Measurements from ENCODE around the gene STRN3. TPM values are rescaled to one million over a fixed set of nuclear protein-coding genes. Genes with fewer than 3 reads are reported as not detected.

Gene STRN3
- total RNA-seq, 1 experiment from 2014 or later: 44.2 TPM

DNA sequence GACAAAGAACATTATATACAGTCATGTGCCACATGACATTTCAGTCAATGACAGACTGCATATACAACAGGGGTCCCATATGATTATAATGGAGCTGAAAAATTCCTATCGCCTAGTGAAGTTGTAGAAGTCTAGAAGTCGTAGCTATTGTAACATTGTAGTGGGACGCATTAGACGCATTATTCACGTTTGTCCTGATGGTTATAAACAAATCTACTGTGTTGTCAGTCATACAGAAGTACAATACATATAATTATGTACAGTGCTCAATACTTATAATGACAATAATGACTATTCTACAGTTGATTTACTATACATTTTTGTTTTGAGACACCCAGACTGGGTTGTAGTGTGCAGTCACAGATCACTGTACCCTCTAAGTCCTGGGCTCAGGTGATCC is 64.8 kb downstream of the STRN3 start:
- Histone ChIP-seq H3K36me3 (ENCODE audit: insufficient read depth, low read length, poor library complexity, severe bottlenecking) (no peaks in the 10 kb centered on the region), H3K9me3 (ENCODE audit: low read depth, low read length, poor library complexity, severe bottlenecking) (peaks cover 8% of the 10 kb centered on the region), H3K27me3 (replicated peaks; ENCODE audit: insufficient read depth, low read depth, low read length, poor library complexity) (no peaks in the 10 kb centered on the region), H3K27ac (ENCODE audit: low read depth, low read length, poor library complexity, severe bottlenecking) (no peak overlapping the region), H3K4me1 (ENCODE audit: insufficient read depth, low read length, poor library complexity, severe bottlenecking) (no peaks in the 10 kb centered on the region), H3K4me3 (ENCODE audit: low read depth, low read length, poor library complexity, severe bottlenecking) (no peak overlapping the region)
- TF ChIP-seq, protein P1, sequence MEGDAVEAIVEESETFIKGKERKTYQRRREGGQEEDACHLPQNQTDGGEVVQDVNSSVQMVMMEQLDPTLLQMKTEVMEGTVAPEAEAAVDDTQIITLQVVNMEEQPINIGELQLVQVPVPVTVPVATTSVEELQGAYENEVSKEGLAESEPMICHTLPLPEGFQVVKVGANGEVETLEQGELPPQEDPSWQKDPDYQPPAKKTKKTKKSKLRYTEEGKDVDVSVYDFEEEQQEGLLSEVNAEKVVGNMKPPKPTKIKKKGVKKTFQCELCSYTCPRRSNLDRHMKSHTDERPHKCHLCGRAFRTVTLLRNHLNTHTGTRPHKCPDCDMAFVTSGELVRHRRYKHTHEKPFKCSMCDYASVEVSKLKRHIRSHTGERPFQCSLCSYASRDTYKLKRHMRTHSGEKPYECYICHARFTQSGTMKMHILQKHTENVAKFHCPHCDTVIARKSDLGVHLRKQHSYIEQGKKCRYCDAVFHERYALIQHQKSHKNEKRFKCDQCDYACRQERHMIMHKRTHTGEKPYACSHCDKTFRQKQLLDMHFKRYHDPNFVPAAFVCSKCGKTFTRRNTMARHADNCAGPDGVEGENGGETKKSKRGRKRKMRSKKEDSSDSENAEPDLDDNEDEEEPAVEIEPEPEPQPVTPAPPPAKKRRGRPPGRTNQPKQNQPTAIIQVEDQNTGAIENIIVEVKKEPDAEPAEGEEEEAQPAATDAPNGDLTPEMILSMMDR (conservative IDR thresholded peaks at IDR 0.05; ENCODE audit: low read depth, low read length): no peak
- TF ChIP-seq EZH2 (IDR thresholded peaks at IDR 0.05; ENCODE audit: borderline replicate concordance, low read depth, low read length, poor library complexity, severe bottlenecking): no peak
- no peak for DNase-seq (ENCODE audit: low spot score)
- BruUV-seq (replicated peaks): no TSS peak
- intact Hi-C loops (cut with micrococcal nuclease; ENCODE audit: unreplicated experiment): no loop called here
- CTCF ChIA-PET: no interaction called here
- POLR2A ChIA-PET (ENCODE audit: low non-redundant PET): no interaction called here

- CTCF ChIA-PET: no interaction called here
Observed at GRCh38 chr14:30960216-30960615, 66.0 kb downstream of the STRN3 start.

GRCh38 chr14:30958555-30959407 is 67.4 kb downstream of the STRN3 start:
- no TSS peak for BruUV-seq (replicated peaks)
- intact Hi-C loops (cut with micrococcal nuclease; ENCODE audit: unreplicated experiment): no loop called here
- H3K36me3 ChIP-seq (ENCODE audit: insufficient read depth, low read length, poor library complexity, severe bottlenecking): peaks cover 4% of the 10 kb centered on the region

More at GRCh38 chr14:30960216-30960615, 66.0 kb downstream of the STRN3 start:
- Histone ChIP-seq H3K9me3 (ENCODE audit: low read depth, low read length, poor library complexity, severe bottlenecking) (no peaks in the 10 kb centered on the region), H3K27ac (ENCODE audit: low read depth, low read length, poor library complexity, severe bottlenecking) (no peak overlapping the region), H3K27me3 (replicated peaks; ENCODE audit: insufficient read depth, low read depth, low read length, poor library complexity) (no peaks in the 10 kb centered on the region), H3K4me1 (ENCODE audit: insufficient read depth, low read length, poor library complexity, severe bottlenecking) (no peaks in the 10 kb centered on the region), H3K4me3 (ENCODE audit: low read depth, low read length, poor library complexity, severe bottlenecking) (no peak overlapping the region), H3K36me3 (ENCODE audit: insufficient read depth, low read length, poor library complexity, severe bottlenecking) (no peaks in the 10 kb centered on the region)
- no peak for TF ChIP-seq EZH2 (IDR thresholded peaks at IDR 0.05; ENCODE audit: borderline replicate concordance, low read depth, low read length, poor library complexity, severe bottlenecking)
- TF ChIP-seq, protein P1 (conservative IDR thresholded peaks at IDR 0.05; ENCODE audit: low read depth, low read length): no peak
- no TSS peak for BruUV-seq (replicated peaks)
- no peak for DNase-seq (ENCODE audit: low spot score)
- POLR2A ChIA-PET (ENCODE audit: low non-redundant PET): no interaction called here
- intact Hi-C loops (cut with micrococcal nuclease; ENCODE audit: unreplicated experiment): no loop called here

More at GRCh38 chr14:30958555-30959407, 67.4 kb downstream of the STRN3 start:
- H3K9me3 ChIP-seq (ENCODE audit: low read depth, low read length, poor library complexity, severe bottlenecking): no peaks in the 10 kb centered on the region
- DNase-seq (ENCODE audit: low spot score): no peak
- POLR2A ChIA-PET (ENCODE audit: low non-redundant PET): no interaction called here
- TF ChIP-seq, protein P1 (conservative IDR thresholded peaks at IDR 0.05; ENCODE audit: low read depth, low read length): no peak
- no peak for TF ChIP-seq EZH2 (IDR thresholded peaks at IDR 0.05; ENCODE audit: borderline replicate concordance, low read depth, low read length, poor library complexity, severe bottlenecking)
- CTCF ChIA-PET: no interaction called here
- H3K27ac ChIP-seq (ENCODE audit: low read depth, low read length, poor library complexity, severe bottlenecking): no peak overlapping the region
- no peaks in the 10 kb centered on the region for H3K4me1 ChIP-seq (ENCODE audit: insufficient read depth, low read length, poor library complexity, severe bottlenecking)
- no peak overlapping the region for H3K4me3 ChIP-seq (ENCODE audit: low read depth, low read length, poor library complexity, severe bottlenecking)
- no peaks in the 10 kb centered on the region for H3K27me3 ChIP-seq (replicated peaks; ENCODE audit: insufficient read depth, low read depth, low read length, poor library complexity)
